Measurements from ENCODE around the gene IQCN. TPM values are rescaled to one million over a fixed set of nuclear protein-coding genes. Genes with fewer than 3 reads are reported as not detected.

IQCN gene
- total and polyA plus RNA-seq, 2 experiments from 2014 or later, result 0.35 TPM; not detected in 1

DNA sequence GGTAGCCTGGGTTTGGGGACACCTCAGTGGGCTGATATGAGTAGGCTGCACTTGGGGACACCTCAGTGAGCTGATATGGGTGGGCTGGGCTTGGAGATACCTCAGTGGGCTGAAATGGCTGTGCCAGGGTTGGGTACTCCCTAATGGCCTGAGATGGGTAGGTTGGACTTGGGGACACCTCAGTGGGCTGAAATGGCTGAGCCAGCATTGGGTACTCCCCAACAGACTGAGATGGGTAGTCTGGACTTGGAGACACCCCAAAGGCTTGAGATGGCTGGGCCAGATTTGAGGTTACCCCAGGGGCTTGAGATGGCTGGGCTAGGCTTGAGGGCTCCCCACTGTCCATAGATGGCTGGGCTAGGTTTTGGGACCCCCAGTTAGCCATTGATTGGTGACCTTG lies 12.1 kb downstream of the IQCN start:
- Histone ChIP-seq H3K27me3 (ENCODE audit: insufficient read depth) (no peaks in the 10 kb centered on the region), H3K9me2 (ENCODE audit: insufficient read depth) (peaks cover 6% of the 10 kb centered on the region; the same call in 1 of the 2 replicates), H3K4me3 (no peak overlapping the region), H3K4me1 (ENCODE audit: insufficient read depth) (no peaks in the 10 kb centered on the region), H3K79me2 (replicated peaks; ENCODE audit: insufficient read depth) (no peaks in the 10 kb centered on the region), H3K27ac (ENCODE audit: low read depth) (no peak overlapping the region), H4K20me1 (replicated peaks; ENCODE audit: insufficient read depth) (no peaks in the 10 kb centered on the region), H3F3A (replicated peaks; ENCODE audit: low read depth) (no peaks in the 10 kb centered on the region), H2AFZ (no peak overlapping the region), H3K36me3 (ENCODE audit: insufficient read depth) (no peaks in the 10 kb centered on the region), H3K4me2 (no peak overlapping the region)
- no peak for DNase-seq (ENCODE audit: low spot score)
- Mint-ChIP-seq H3K4me3 (no peak overlapping the region), H3K27ac (no peak overlapping the region), H3K9me3 (peaks cover 9% of the 10 kb centered on the region; the same call in 1 of the 3 replicates), H3K27me3 (ENCODE audit: insufficient read depth, low read depth, poor library complexity) (peaks cover 20% of the 10 kb centered on the region), H3K4me1 (no peaks in the 10 kb centered on the region), H3K36me3 (ENCODE audit: low read depth) (peaks cover 5% of the 10 kb centered on the region; the same call in 1 of the 3 replicates)
- TF ChIP-seq POLR2AphosphoS5 (IDR thresholded peaks at IDR 0.05; ENCODE audit: low read depth), result no peak
- TF ChIP-seq ZNF114 (CRISPR knock-in tag; IDR thresholded peaks at IDR 0.05), result no peak
- TF ChIP-seq CREB1 (CRISPR knock-in tag; IDR thresholded peaks at IDR 0.05; ENCODE audit: low read depth), result no peak
- TF ChIP-seq ZNF331 (CRISPR knock-in tag; IDR thresholded peaks at IDR 0.05; ENCODE audit: low read depth), result no peak
- no peak for TF ChIP-seq STAT1 (IDR thresholded peaks at IDR 0.05; ENCODE audit: unreplicated experiment)
- TF ChIP-seq, protein P1, sequence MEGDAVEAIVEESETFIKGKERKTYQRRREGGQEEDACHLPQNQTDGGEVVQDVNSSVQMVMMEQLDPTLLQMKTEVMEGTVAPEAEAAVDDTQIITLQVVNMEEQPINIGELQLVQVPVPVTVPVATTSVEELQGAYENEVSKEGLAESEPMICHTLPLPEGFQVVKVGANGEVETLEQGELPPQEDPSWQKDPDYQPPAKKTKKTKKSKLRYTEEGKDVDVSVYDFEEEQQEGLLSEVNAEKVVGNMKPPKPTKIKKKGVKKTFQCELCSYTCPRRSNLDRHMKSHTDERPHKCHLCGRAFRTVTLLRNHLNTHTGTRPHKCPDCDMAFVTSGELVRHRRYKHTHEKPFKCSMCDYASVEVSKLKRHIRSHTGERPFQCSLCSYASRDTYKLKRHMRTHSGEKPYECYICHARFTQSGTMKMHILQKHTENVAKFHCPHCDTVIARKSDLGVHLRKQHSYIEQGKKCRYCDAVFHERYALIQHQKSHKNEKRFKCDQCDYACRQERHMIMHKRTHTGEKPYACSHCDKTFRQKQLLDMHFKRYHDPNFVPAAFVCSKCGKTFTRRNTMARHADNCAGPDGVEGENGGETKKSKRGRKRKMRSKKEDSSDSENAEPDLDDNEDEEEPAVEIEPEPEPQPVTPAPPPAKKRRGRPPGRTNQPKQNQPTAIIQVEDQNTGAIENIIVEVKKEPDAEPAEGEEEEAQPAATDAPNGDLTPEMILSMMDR (conservative IDR thresholded peaks at IDR 0.05; ENCODE audit: low read depth in 2 of 2), result no peak
- no peak for TF ChIP-seq JUNB (IDR thresholded peaks at IDR 0.05; ENCODE audit: unreplicated experiment)
- ATAC-seq, result no peak

DNA sequence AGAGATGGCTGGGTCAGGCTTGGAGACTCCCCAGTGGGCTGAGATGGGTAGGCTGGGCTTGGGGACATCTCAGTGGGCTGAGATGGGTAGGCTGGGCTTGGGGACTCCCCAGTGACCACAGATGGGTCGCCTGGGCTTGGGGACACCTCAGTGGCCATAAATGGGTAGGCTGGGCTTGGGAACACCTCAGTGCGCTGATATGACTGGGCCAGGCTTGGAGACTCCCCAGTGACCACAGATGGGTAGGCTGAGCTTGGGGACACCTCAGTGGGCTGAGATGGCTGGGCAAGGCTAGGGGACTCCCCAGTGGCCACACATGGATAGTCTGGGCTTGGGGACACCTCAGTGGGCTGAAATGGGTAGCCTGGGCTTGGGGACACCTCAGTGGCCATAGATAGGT lies 12.8 kb downstream of the IQCN start:
- no peak overlapping the region for H3K4me3 ChIP-seq
- ATAC-seq (no peak), DNase-seq (ENCODE audit: low spot score) (no peak)
- Mint-ChIP-seq H3K4me1 (no peaks in the 10 kb centered on the region), H3K36me3 (ENCODE audit: low read depth) (peaks cover 5% of the 10 kb centered on the region; the same call in 1 of the 3 replicates), H3K27ac (no peak overlapping the region), H3K4me3 (no peak overlapping the region), H3K27me3 (ENCODE audit: insufficient read depth, low read depth, poor library complexity) (peaks cover 18% of the 10 kb centered on the region), H3K9me3 (peaks cover 9% of the 10 kb centered on the region; the same call in 1 of the 3 replicates)
- H3K4me1 ChIP-seq (ENCODE audit: insufficient read depth), result no peaks in the 10 kb centered on the region
- H3K79me2 ChIP-seq (replicated peaks; ENCODE audit: insufficient read depth), result no peaks in the 10 kb centered on the region
- TF ChIP-seq, protein P2, sequence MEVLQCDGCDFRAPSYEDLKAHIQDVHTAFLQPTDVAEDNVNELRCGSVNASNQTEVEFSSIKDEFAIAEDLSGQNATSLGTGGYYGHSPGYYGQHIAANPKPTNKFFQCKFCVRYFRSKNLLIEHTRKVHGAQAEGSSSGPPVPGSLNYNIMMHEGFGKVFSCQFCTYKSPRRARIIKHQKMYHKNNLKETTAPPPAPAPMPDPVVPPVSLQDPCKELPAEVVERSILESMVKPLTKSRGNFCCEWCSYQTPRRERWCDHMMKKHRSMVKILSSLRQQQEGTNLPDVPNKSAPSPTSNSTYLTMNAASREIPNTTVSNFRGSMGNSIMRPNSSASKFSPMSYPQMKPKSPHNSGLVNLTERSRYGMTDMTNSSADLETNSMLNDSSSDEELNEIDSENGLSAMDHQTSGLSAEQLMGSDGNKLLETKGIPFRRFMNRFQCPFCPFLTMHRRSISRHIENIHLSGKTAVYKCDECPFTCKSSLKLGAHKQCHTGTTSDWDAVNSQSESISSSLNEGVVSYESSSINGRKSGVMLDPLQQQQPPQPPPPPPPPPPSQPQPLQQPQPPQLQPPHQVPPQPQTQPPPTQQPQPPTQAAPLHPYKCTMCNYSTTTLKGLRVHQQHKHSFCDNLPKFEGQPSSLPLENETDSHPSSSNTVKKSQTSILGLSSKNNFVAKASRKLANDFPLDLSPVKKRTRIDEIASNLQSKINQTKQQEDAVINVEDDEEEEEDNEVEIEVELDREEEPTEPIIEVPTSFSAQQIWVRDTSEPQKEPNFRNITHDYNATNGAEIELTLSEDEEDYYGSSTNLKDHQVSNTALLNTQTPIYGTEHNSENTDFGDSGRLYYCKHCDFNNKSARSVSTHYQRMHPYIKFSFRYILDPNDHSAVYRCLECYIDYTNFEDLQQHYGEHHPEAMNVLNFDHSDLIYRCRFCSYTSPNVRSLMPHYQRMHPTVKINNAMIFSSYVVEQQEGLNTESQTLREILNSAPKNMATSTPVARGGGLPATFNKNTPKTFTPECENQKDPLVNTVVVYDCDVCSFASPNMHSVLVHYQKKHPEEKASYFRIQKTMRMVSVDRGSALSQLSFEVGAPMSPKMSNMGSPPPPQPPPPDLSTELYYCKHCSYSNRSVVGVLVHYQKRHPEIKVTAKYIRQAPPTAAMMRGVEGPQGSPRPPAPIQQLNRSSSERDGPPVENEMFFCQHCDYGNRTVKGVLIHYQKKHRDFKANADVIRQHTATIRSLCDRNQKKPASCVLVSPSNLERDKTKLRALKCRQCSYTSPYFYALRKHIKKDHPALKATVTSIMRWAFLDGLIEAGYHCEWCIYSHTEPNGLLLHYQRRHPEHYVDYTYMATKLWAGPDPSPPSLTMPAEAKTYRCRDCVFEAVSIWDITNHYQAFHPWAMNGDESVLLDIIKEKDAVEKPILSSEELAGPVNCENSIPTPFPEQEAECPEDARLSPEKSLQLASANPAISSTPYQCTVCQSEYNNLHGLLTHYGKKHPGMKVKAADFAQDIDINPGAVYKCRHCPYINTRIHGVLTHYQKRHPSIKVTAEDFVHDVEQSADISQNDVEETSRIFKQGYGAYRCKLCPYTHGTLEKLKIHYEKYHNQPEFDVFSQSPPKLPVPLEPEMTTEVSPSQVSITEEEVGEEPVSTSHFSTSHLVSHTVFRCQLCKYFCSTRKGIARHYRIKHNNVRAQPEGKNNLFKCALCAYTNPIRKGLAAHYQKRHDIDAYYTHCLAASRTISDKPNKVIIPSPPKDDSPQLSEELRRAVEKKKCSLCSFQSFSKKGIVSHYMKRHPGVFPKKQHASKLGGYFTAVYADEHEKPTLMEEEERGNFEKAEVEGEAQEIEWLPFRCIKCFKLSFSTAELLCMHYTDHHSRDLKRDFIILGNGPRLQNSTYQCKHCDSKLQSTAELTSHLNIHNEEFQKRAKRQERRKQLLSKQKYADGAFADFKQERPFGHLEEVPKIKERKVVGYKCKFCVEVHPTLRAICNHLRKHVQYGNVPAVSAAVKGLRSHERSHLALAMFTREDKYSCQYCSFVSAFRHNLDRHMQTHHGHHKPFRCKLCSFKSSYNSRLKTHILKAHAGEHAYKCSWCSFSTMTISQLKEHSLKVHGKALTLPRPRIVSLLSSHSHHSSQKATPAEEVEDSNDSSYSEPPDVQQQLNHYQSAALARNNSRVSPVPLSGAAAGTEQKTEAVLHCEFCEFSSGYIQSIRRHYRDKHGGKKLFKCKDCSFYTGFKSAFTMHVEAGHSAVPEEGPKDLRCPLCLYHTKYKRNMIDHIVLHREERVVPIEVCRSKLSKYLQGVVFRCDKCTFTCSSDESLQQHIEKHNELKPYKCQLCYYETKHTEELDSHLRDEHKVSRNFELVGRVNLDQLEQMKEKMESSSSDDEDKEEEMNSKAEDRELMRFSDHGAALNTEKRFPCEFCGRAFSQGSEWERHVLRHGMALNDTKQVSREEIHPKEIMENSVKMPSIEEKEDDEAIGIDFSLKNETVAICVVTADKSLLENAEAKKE (CRISPR knock-in tag; IDR thresholded peaks at IDR 0.05), result no peak
- TF ChIP-seq ZNF331 (CRISPR knock-in tag; IDR thresholded peaks at IDR 0.05; ENCODE audit: low read depth) (no peak), EZH2 (IDR thresholded peaks at IDR 0.05; ENCODE audit: low read depth, unreplicated experiment) (no peak), EZH2phosphoT487 (IDR thresholded peaks at IDR 0.05; ENCODE audit: unreplicated experiment) (no peak), JUNB (IDR thresholded peaks at IDR 0.05; ENCODE audit: unreplicated experiment) (no peak)
- TF ChIP-seq, protein P3, sequence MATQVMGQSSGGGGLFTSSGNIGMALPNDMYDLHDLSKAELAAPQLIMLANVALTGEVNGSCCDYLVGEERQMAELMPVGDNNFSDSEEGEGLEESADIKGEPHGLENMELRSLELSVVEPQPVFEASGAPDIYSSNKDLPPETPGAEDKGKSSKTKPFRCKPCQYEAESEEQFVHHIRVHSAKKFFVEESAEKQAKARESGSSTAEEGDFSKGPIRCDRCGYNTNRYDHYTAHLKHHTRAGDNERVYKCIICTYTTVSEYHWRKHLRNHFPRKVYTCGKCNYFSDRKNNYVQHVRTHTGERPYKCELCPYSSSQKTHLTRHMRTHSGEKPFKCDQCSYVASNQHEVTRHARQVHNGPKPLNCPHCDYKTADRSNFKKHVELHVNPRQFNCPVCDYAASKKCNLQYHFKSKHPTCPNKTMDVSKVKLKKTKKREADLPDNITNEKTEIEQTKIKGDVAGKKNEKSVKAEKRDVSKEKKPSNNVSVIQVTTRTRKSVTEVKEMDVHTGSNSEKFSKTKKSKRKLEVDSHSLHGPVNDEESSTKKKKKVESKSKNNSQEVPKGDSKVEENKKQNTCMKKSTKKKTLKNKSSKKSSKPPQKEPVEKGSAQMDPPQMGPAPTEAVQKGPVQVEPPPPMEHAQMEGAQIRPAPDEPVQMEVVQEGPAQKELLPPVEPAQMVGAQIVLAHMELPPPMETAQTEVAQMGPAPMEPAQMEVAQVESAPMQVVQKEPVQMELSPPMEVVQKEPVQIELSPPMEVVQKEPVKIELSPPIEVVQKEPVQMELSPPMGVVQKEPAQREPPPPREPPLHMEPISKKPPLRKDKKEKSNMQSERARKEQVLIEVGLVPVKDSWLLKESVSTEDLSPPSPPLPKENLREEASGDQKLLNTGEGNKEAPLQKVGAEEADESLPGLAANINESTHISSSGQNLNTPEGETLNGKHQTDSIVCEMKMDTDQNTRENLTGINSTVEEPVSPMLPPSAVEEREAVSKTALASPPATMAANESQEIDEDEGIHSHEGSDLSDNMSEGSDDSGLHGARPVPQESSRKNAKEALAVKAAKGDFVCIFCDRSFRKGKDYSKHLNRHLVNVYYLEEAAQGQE (IDR thresholded peaks at IDR 0.05; ENCODE audit: unreplicated experiment), result no peak
- H3K36me3 ChIP-seq (ENCODE audit: insufficient read depth), result no peaks in the 10 kb centered on the region
- H3K4me2 ChIP-seq, result no peak overlapping the region
- H3K27ac ChIP-seq (ENCODE audit: low read depth), result no peak overlapping the region
- H3K27me3 ChIP-seq (ENCODE audit: insufficient read depth), result no peaks in the 10 kb centered on the region
- no peaks in the 10 kb centered on the region for H3F3A ChIP-seq (replicated peaks; ENCODE audit: low read depth)
- no peak overlapping the region for H2AFZ ChIP-seq
- no peaks in the 10 kb centered on the region for H4K20me1 ChIP-seq (replicated peaks; ENCODE audit: insufficient read depth)
- H3K9me2 ChIP-seq (ENCODE audit: insufficient read depth), result peaks cover 6% of the 10 kb centered on the region; the same call in 1 of the 2 replicates
